GM12892 (cell line): ENCODE measurements around the gene AGR3.

Experiments used
- POLR2A ChIP-seq: IDR thresholded peaks from 2 replicates; pipeline ENCODE4 v1.6.1; 2011; ENCODE audit warnings: low read depth, low read length, control low read depth
- POLR2AphosphoS5 ChIP-seq: IDR thresholded peaks from 2 replicates; pipeline ENCODE4 v1.6.1; 2011; ENCODE audit warnings: low read depth, low read length, control low read depth

DNA sequence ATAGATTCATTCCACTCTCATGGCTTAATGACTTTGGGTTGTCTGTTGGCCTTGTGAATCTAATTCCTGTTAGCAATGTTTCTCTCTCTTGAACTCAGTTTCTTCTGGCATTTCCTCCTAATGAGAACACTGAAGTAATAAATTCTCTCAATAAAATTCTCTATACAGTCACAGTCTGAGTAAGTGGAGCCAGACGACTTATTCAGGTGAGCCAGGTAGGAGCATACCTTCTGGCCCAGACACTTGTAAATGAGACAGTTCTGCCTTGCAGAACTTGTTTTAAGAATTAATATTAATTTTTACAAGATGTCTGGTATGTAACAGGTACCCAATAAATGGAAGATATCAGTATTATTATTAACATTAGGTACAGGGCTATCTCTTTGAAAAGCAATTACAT lies 48.4 kb downstream of the AGR3 start:
- TF ChIP-seq POLR2AphosphoS5 (no peak), POLR2A (no peak)
